Stimulated activated CD8-positive, alpha-beta memory T cell treated with anti-CD3 and anti-CD28 coated beads, Interleukin-4, amount 100 ng/mL, for 24 hours (primary cell): ENCODE measurements around the gene PRKD3.

Experiments used
- DNase-seq: peaks from one replicate; pipeline ENCODE4 v3.0.0-alpha.2; 2020; ENCODE audit warnings: low read depth

PRKD3 gene

DNA sequence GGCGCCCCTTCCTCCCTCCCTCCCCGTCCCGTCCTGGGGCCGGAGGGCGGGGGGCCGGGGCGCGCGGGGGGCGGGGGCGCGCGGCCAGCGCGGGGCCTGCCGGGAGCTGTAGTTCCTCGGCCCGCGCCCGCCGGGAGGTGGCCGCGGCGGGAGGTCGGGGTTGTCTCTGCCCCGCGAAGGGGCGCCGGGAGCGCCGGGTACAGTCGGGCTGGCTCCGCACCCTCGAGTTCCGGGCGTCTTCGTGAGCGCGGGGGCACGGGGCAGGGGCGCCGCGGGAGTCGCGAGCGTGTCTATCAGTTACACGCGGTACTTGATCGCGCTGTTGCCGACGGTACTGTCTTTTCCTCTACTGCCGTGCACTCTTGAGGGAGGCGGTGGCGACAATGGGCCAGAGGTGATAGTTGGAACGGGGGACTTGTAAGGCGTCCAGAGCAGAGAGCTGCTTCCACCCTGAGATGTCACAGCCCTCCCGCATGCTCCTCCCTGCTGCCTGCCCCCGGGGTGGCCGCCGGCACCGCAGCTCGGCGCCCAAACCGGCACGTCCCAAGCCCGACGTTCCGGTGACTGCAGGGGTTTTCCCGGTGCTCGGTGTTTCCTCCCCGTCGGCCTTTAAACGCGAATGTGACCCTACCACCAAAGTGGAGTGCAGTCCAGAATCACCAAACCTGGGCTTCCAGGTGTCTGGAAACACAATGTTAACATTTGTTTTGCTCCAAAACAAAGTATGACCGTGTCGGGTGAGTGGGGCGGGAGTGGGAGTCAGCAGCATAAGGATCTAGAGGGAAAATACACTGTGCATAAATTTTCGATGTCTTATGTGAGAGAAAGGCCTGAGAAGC is at the start of gene PRKD3:
Gene PRKD3, minus strand, starts transcription at position 48 of the 839 bp plus-strand sequence. CDS start 8,309 bp downstream, outside the sequence.
- DNase-seq: peak; percentile 34

DNA sequence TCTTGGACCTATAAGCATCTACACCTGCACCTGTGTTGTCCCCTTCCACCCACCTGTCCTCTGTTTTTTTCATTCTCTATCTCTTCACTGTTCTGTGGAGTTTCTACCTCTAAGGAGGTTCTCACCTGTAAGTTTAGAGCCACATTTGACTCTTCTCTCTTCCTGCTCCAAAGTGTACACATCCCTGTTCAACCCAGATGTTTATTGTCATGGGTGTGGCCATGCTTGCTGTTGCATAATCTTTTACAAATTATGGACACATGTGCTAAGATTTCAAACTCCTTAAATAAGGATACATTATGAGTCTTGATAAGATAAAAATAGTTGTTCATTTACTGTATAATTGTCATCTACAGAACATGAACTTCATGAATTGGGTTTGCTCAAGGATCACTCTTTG is 47.4 kb upstream of the PRKD3 start:
- no peak for DNase-seq

DNA sequence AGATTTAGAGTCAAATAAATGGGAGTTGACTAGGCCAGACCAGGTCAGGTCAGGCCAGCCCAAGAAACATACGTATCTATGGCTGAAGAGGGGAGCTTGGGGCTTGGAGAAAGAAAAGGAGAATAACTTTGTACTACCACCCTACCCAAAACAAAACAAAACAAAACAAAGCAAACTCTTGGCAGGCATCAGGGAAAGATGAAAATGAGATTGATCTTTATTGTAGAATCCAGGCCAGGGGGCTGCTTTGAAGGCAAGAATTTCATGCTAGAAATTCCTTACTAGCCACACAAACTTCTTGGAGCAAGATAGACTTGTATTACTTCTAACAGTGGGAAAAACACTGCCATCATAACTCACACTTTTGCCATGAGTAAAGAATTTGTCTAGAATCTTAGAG is 46.0 kb upstream of the PRKD3 start:
- DNase-seq: no peak

DNA sequence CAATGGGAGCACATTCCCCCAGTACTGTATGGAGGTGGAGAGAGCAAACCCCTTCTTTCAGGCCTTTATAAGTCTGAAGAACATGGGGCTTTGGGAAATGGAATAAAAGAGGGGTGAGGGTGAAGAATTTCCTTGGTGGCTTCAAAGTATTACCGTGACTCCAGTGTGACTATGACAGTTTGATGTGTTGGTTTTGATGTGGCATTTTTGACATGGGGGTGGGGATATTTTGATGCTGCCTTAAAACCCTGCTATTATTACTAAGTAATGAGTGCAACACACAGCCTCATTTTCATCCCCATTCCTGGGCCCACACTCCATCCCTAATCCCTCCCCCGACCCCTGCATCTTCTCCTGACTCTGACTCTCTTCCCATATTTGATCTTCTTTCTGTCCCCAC is 43.4 kb upstream of the PRKD3 start:
- no peak for DNase-seq

DNA sequence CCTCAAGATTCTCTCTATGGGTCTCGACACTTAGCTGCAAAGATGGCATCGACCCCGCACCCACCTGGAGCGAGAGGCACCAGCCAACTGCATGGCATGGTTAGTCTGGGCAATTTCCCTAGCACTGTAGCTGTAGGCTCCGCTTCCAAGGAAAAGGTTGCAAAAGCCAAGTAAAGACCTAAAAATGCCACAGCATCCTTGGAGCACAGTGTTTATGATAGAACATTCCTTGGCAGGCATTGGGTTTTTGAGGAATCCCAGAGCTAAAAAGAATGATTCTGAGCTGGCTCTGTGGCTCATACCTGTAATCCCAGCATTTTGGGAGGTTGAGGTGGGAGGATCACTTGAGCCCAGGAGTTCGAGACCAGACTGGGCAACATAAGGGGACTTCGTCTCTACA is 42.7 kb upstream of the PRKD3 start:
- DNase-seq: no peak

DNA sequence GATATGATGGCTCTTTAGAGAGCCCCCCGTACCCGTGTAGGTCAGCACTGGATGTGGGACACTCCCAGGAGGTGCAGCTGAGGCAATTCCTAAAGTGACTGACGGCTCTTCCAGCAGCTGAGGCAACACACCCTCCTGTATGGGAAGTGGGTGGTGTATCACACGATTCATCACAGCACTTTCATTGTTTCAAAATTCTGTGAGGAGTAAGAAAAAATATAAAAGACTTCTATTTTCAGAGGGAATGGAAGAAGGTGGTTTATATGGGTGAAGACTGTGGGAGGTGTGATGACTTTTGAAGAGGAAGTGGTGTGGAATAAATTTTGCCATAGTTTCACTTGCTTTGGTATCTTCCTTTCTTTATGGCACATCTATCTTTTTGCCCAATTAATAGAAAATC is 42.1 kb upstream of the PRKD3 start:
- DNase-seq: no peak

DNA sequence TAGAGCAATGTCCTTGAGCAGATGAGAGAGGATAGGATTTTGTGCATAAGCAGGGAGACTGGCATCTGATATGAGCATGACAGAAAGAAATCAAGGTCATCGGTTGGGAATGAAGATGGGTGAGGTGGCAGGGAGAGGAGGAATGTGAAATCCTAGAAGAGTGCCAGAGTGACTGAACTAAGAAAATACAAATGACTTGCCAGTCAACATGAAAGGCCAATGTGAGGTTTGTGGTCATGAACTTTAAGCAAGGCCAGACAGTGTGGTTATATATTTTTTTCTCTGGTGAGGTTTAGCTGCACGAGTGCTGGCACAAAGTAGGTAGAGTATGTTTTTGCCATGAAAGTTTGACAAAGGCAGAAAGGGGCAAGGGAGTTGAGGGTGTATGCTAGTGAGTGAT is 41.0 kb upstream of the PRKD3 start:
- no peak for DNase-seq

DNA sequence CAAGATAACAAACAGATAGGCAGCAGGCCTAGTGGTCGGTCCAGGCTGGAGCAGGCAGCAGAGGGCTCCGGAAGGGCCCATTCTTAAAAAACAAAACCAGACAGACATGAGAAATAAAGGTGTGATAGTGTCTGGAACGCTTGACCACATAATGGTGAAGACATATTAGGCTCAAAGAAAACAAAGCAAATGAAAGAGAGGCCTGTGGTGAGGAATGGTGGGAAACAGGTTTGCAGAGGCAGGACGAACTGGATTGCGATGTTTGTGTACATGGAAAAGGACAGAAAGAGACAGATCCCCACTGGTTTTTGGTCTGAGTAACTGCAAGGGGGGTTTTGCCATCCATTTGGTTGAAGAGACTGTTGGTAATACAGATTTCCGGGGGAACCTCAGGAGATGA is 39.7 kb upstream of the PRKD3 start:
- DNase-seq: no peak

DNA sequence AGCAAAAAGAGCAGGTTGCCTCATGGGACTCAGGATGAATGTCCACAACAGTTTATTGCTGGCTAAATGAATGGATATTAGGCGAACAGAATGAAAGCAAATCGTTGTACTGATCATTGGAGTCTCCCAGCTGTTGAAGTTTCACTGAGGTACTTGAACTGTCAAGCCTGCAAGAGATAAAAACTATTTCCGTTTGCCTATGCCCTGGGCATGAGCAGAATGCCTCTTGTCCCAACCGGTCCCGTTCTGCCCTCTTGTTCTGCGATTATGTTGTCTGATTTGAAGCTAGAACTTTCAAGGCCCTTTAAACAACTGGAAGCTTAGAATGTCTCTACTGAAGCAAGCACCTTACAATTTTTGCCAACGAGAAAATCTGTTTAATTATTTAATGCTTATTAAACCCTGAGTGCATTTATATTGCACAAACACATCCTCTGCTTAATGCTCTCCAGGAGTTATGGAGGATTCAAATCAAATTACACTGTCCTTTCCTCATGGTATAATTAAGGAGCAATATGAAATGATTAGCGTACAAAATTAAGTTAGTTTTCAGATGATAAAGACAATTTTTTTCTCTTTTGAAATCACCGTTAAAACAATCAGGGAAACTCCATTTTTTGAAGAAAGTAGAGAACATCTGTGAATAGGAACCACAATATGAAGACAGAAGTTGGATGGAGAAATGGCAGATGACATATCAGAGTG is 37.5 kb upstream of the PRKD3 start:
- DNase-seq: no peak

DNA sequence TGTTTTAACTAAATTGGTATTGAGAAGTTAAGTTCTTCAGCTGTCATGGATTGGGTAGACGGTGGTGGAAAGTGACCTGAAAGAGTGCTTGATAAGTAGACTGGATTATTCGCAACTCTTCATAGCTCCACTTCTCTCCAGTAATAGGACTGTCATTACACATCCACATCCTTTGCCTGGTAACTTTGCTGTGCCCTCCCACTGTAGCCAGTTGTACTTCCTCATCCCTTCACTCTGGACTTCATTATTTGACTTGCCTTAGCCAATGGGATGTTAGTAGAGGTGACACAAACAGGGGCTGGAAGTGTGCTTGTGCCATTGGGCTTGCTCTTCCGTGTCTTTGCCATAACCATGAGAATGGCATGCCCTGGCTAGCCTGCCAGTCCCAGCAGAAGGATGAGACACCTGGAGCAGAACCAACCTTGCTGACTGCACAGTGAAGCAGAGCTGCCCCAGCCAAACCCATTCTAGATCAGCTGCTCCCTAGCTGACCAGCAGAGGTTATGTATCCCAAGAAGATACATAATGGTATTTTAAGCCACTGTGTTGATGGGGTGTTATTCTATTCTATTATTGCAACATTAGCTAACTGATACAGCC is 36.7 kb upstream of the PRKD3 start:
- DNase-seq: no peak

DNA sequence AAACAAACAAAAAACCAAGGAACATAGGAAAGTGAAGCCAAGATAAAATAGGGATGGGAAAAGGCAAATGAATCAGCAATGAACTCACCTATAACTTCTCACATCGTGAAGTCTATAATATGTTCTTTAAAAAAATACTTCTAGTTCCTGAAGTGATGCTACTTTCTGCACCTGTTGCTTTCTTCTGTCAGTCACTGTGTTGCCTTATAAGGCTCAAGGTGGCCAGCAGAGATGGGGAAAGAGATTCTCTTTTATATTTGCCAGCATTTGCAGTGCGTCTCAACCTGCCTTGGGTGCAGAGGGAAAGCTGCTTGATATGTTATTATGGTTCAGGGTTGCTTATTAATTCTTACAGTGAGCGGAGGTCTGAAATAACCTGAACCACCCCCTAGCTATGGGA is 33.8 kb upstream of the PRKD3 start:
- no peak for DNase-seq

DNA sequence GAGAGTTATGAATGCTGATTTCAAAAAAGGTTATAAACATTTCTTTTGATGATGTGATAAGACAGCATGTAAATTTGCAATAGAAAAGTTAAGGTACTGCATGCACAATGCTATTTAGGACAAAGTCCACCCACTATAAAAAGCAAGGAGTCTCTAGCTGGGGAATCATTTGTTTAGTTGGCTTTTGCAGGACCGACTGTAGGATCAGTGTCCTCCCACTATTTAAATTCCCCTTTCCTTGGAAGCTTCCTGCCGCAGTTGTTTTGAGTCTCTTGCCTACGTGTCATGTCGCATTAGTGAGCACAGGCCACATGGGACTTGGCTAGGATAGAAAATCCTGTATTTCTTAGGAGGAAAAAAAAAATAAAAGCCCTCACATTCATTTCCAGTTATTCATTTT is 32.9 kb upstream of the PRKD3 start:
- no peak for DNase-seq

DNA sequence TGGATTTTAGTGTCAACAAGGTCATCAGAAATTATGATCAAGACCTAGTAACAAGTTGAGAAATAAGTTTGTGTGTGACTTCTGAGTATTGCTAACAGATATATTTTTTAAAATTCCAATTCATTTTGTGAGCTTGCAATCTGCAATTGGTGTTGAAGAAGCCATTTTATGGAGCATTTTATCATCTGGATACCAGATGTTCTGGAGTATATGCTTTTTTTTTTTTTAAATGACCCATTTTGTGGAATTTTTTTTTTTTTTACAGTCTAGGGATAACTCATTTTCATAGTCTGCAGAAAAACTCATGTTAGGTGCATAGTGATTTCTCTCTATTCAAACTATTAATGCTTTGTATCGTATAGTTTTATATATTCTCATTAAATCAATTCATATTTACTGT is 32.4 kb upstream of the PRKD3 start:
- DNase-seq: no peak

DNA sequence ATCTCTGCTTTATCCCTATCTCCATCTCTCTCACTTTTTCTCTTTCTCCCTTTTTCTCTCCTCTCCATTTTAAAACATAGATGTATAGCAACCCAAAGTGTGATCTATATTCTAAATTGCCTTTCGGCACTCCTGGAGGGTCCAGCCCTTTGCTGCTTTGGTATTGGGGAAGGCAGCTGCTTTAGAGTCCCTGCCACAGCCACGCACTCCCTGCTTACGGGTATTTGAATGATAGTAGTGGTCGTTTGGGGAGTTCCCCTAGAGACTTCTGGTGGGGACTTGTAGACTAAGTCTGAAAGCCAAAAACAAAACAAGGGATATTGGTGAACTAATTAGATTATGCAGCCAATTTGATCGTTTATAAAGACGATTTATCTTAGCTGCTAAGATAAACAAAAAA is 31.7 kb upstream of the PRKD3 start:
- DNase-seq: no peak

DNA sequence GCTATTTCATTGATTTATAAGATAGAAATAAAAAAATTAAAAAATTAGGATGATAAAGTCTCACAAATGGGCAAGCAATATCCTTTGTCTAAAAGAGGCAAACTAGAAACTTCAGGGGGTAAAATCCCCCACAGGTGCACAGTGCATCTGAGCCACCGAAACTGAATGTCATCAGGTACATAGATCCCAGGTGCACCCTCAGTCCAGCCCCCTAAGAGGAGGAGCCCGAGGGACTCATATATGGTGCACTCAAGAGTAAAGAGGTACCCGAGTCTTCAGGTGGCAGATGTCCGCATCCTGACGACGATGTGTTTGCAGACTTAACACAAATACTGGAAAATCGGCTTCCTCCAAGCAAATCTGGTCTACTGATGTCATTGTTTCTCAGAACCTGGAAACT is 31.1 kb upstream of the PRKD3 start:
- no peak for DNase-seq

DNA sequence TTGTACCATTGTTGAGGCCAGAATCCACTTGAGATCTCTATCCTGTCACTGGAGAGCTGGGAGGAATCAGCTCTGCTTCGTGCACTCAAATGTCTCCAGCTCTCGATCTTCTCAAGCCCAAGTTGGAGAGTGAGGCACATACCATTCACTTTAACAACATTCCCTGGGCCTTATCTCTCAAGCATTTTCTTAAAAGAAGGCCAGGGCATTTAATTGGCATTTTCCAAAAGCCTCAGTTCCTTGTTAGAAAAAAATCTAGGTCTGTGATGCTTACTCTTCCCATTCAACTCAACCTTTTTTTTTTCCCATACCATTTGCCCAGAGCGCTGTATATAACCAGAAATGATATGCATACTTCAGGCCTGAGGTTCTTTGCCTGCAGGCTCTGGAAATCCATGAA is 29.9 kb upstream of the PRKD3 start:
- DNase-seq: no peak

DNA sequence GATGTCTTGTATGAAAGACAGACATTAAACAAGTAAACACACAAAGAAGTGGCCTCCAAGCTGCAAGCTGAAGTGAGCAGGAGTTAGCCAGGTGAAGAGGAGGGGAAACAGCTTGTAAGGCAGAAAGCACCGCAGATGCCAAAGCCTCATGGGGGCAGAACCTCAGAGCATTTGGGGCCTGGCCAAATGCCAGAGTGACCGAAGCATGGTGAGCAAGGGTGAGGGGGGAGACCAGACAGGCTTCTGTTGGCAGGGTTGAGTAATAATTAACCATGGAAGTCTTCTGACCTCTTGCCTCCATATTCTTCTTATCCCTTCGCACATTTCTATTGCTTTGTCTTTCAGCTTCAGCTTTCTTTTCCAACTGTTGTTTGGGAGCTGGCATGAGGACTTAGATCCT is 25.4 kb upstream of the PRKD3 start:
- DNase-seq: no peak

DNA sequence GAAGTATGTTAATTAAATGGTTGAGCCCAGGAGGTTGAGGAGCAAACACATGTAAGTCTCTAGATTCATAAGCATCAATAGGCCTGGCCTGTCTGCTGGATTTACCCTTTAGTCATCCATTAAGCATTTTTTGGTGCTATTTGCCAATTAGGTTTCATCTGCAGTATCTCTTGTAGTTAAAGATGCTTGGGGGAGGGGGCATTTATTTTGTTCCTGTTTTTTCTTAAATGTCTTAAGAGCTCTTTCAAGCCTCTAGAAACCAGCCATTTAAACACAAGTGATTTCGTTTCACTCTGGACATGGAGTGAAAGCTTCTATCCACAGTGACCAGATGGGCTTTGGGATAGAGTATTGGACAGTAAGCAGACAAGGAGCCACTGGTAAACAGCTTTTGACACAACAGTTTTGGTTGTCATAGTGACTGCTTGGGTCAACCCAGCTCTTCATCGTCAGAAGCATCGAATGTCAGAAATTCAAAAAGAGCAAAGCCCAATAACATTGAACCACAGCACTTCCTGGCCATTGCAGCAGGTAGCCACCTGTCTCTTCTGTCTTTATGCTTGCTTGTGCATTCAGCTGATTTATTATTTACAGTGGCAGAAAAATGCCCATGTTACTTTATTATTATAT is 24.7 kb upstream of the PRKD3 start:
- DNase-seq: no peak

DNA sequence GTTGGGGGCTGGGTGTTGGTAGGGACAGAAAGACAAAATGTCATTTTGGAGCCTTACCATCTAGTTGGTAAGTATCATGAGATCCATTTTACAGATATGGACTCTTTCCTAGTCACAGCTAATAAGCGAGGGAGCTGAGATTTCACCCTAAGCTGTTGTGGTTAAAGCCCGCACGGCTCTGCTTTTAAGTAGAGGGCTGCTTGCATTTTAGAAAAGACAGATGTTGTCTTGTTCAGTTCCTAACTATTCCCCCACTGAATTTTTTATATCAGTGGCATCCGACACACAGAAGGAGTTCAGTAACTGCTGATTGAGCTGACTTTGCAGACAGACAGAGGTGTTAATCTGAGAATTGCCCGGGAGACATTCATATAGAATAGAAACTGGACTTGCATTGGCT is 23.5 kb upstream of the PRKD3 start:
- no peak for DNase-seq

DNA sequence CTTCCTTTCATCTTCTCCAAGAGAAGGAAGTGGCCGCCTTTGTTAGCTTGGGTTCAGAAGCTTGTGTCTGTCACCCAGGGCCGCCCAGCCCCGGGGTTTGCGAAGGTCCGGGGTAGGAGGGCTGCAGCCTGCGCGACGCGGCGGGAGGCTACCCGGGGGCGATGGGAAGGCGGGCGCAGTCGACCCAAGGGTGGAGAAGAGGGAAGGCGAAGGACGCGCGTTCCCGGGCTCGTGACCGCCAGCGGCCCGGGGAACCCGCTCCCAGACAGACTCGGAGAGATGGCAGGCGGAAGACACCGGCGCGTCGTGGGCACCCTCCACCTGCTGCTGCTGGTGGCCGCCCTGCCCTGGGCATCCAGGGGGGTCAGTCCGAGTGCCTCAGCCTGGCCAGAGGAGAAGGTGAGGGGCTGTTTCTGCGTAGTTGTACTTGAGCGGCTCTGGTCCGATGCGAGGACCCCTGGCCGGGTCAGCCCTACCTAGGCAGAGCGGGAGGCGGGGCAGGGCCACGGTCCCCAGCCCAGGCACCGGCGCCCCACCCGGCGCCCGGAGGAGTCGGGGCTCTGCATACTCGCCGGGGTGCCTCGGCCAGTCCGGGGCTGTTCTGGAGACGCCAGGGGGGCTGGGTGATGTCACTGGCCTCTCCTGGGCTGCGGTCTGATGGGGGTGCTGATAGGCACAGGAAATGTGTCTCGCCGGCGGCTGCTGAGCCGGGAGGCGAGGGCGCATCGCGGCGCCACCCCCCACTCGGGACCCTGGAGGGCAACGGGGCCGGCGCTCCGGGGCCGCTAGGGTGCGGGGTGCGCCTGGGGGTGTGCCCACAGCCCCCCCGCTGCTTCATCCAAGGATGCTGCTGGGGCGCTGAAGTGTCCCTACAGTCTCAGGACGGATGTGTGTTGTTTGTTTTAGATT is 20.1 kb upstream of the PRKD3 start, which contains the start of gene QPCT:
Gene QPCT, plus strand, starts transcription at position 178 of the 909 bp plus-strand sequence. Its CDS starts 102 bp downstream, at position 280.
- DNase-seq: peak; percentile 47
